Breast epithelium (tissue), 4 donors: ENCODE measurements around the gene TXLNG. TPM values are rescaled to one million over a fixed set of nuclear protein-coding genes. Genes with fewer than 3 reads are reported as not detected.
A peak's percentile ranks its signal among the peaks of the same experiment; 100 is the strongest.

ENCODE experiments used
- DNase-seq, 2 donors: peaks; one replicate each; pipeline ENCODE4 v3.0.0-alpha.2; 2019; ENCODE audit warnings: low spot score in 2 of 2
- H3K27ac ChIP-seq, 2 donors: fragments of 200-600 bp; sonication (generic) in 1 of 2; one replicate each; pipeline ENCODE4 v1.5.1; 2016 to 2019; ENCODE audit warnings: mild to moderate bottlenecking in 1 of 2
- H3K27me3 ChIP-seq, 2 donors: fragments of 200-600 bp; sonication (generic) in 1 of 2; one replicate each; pipeline versions ENCODE4 v1.5.1 to v1.6.0; 2017 to 2019; ENCODE audit warnings: control low read depth in 1 of 2, mild to moderate bottlenecking in 1 of 2
- H3K36me3 ChIP-seq: fragments of 200-600 bp; one replicate; pipeline ENCODE4 v1.5.1; 2019
- H3K4me1 ChIP-seq, 2 donors: fragments of 200-600 bp; sonication (generic); one replicate each; pipeline ENCODE4 v1.5.1; 2016 to 2019; ENCODE audit warnings: control low read depth in 1 of 2
- H3K4me3 ChIP-seq, 3 donors: fragments of 200-600 bp; sonication (generic); 1 replicate in 2 of 3; 2 replicates in 1 of 3; pipeline ENCODE4 v1.5.1; 2016 to 2019; ENCODE audit warnings: mild to moderate bottlenecking in 3 of 3, moderate library complexity in 2 of 3
- H3K9me3 ChIP-seq, 2 donors: fragments of 200-600 bp; sonication (generic) in 1 of 2; one replicate each; pipeline ENCODE4 v1.5.1; 2016 to 2019; ENCODE audit warnings: control low read depth in 1 of 2
- POLR2A ChIP-seq: fragments of 450-650 bp; IDR thresholded peaks from one replicate; pipeline ENCODE4 v1.6.1; 2016; ENCODE audit warnings: antibody characterized with exemption, mild to moderate bottlenecking, moderate library complexity
- POLR2AphosphoS5 ChIP-seq, 3 donors: sonication (generic); formaldehyde crosslinking; IDR thresholded peaks; one replicate each; pipeline ENCODE4 v1.6.1; 2017; ENCODE audit warnings: antibody characterized with exemption in 3 of 3
- intact Hi-C: fragments of 100-400 bp; cut with DNase I; formaldehyde crosslinking; loops from one replicate; pipeline ENCODE4 v1.15.1; 2023; ENCODE audit warnings: low total_unique reads
- total RNA-seq, 3 donors: library from RNA; depleted of rRNA; stranded (reverse); fragments of >200 nt; gene quantifications; one replicate each; pipeline ENCODE4 v1.1.0, GENCODE V29; 2016
- TF ChIP-seq, protein P1 (sequence below), 3 donors: fragments of 450-650 bp; IDR thresholded peaks; one replicate each; pipeline ENCODE4 v1.5.1; 2016 to 2017; ENCODE audit warnings: antibody characterized with exemption in 3 of 3, mild to moderate bottlenecking in 3 of 3, moderate library complexity in 3 of 3

Gene TXLNG
- total RNA-seq, 3 donors from 2014 or later: 23.7 to 31.5 (median 25.2) TPM

DNA sequence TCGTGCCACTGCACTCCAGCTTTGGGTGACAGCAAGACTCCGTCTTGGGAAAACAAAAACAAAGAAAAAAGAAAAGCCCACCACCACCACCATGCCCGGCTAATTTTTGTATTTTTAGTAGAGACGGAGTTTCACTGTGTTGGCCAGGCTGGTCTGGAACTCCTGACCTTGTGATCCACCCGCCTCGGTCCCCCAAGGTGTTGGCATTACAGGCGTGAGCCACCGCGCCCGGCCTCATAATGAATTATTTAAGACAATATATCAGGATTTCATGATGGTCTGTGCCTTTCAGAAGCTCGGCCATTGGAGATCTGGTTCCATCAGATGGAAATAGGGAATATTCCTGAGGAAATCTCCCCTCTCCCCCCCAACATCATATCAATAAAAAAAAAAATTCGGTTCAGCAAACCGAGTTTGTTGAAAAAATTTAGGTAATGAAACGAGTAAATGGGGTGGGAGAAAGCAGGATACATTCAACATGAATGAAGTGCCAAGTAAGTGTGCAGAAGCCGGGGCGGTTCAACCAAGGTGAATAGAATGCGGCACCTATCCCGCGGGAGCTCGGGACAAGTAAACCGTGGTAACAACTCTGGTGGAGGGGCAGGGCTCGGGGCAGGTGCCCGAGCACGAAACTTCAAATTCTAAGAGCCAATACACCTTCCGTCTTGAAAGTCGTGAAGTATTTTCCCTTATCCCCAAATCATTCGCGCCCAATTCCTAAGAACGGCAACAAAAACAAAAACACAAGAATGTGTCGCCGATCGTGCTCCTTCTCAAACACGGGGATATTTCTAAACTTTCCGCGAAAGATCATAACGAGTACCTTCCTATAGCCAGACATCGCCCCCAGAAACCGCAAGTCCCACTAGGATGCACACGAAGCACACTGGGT lies 773 bp upstream of the TXLNG start:
- peak in 1 of 2 donors; percentile 45 for DNase-seq
- intact Hi-C loops: no loop called here

DNA sequence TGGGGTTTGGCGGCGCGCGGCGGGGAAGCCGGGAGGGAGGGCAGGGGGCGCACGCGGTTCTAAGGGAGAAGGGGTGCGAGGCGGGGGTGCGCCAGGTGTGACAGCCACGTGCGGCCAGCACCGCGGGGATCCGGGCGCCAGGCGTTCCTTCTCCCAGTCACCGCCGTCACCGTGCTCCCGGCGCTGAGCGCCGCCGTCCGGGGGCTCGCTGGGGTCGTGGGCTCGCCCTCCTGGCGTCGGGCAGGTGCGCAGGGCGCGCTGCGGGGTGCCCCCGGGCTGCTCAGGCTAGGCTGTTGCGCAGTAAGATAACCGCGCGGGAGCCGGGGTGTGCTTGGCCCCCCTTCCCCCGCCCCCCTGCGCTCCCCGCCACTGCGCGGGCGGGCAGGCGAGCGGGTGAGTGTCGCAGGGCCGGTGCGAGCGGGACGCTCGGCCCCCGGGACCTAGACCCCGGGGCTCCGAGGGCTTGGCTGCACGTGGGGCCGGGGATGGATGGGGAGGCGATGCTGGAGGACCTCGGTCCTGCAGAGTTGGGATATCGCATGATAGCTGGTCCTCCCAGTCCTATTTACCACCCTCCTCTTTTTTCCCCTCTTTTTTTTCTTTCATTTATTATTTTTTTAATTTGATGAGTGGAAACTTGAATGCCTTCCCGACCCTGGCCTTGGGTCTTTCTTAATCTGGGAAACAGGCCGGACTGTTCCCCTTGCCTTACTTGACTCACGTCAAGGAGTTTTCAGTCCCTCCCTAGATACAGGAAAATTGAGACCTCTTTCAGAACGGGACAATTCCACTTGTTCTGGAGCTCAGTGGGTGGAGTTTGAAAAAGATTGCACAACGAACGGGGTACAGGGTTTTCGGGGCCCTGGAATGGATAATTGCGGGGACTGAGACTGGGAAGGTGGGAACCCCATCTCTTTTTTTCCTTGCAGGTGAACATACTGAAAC lies 797 bp downstream of the TXLNG start:
- TF ChIP-seq POLR2A: no peak
- TF ChIP-seq, protein P1, sequence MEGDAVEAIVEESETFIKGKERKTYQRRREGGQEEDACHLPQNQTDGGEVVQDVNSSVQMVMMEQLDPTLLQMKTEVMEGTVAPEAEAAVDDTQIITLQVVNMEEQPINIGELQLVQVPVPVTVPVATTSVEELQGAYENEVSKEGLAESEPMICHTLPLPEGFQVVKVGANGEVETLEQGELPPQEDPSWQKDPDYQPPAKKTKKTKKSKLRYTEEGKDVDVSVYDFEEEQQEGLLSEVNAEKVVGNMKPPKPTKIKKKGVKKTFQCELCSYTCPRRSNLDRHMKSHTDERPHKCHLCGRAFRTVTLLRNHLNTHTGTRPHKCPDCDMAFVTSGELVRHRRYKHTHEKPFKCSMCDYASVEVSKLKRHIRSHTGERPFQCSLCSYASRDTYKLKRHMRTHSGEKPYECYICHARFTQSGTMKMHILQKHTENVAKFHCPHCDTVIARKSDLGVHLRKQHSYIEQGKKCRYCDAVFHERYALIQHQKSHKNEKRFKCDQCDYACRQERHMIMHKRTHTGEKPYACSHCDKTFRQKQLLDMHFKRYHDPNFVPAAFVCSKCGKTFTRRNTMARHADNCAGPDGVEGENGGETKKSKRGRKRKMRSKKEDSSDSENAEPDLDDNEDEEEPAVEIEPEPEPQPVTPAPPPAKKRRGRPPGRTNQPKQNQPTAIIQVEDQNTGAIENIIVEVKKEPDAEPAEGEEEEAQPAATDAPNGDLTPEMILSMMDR (IDR thresholded peaks at IDR 0.05): no peak
- TF ChIP-seq POLR2AphosphoS5 (IDR thresholded peaks at IDR 0.05): no peak
- Histone ChIP-seq H3K36me3 (no peaks in the 10 kb centered on the region), H3K4me1 (no peaks in the 10 kb centered on the region), H3K9me3 (no peaks in the 10 kb centered on the region), H3K4me3 (peak overlapping the region; percentile 69 to 88 (median 80)), H3K27ac (peak overlapping the region; percentile 89 to 95), H3K27me3 (no peaks in the 10 kb centered on the region)
- intact Hi-C loops: no loop called here
- no peak for DNase-seq

More for the DNA sequence above, 773 bp upstream of the TXLNG start:
- no peaks in the 10 kb centered on the region for H3K4me1 ChIP-seq
- no peaks in the 10 kb centered on the region for H3K36me3 ChIP-seq
- peak overlapping the region; percentile 89 to 95 for H3K27ac ChIP-seq
- TF ChIP-seq, protein P1 (IDR thresholded peaks at IDR 0.05): no peak
- TF ChIP-seq POLR2A: no peak
- TF ChIP-seq POLR2AphosphoS5 (IDR thresholded peaks at IDR 0.05): no peak
- H3K4me3 ChIP-seq: peak overlapping the region; percentile 69 to 88 (median 80)
- H3K27me3 ChIP-seq: peaks cover 0 to 4% of the 10 kb centered on the region in 2 donors
- no peaks in the 10 kb centered on the region for H3K9me3 ChIP-seq

DNA sequence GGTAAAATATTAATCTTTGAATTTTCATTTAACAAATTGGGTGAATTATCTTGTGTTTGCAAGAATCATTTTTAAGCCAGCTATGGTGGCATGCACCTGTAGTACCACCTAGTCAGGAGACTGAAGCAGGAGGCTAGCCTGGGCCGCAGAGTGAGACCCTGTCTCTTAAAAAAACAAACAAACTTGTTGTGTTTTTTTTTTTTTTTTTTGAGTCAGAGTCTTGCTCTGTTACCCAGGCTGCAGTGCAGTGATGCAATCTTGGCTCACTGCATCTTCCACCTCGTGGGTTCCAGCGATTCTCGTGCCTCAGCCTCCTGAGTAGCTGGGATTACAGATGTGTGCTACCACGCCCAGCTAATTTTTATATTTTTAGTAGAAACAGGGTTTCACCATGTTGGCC lies 2.2 kb downstream of the TXLNG start:
- H3K27ac ChIP-seq: peak overlapping the region in 1 of 2 donors; percentile 5
- intact Hi-C loops: no loop called here
- no peak for DNase-seq

DNA sequence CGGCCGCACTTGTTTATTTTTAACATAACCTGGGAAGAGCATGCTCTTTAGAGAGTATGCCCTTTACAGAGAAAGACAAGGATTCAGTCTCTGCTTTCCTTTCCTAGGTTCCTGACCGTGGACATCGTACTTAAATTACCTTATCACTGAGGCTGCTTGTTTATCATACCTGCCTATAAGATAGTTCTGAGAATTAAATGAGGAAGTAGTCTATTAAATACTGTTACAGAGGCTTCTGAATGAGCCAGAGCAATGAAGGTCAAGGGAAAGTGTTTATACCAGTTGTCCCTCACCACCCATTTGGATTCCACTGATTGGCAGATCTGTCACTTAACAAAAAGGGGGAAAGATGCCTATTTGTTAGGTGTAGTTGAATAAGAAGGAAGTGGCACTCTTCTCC lies 10.0 kb downstream of the TXLNG start:
- Histone ChIP-seq H3K4me1 (no peaks in the 10 kb centered on the region), H3K27ac (no peak overlapping the region), H3K27me3 (no peaks in the 10 kb centered on the region), H3K4me3 (no peak overlapping the region), H3K36me3 (no peaks in the 10 kb centered on the region), H3K9me3 (no peaks in the 10 kb centered on the region)
- intact Hi-C loops: no loop called here
- TF ChIP-seq, protein P1 (IDR thresholded peaks at IDR 0.05): no peak
- no peak for TF ChIP-seq POLR2A
- TF ChIP-seq POLR2AphosphoS5 (IDR thresholded peaks at IDR 0.05): no peak
- DNase-seq: no peak

More for the DNA sequence above, 2.2 kb downstream of the TXLNG start:
- Histone ChIP-seq H3K9me3 (no peaks in the 10 kb centered on the region), H3K36me3 (no peaks in the 10 kb centered on the region), H3K4me1 (no peaks in the 10 kb centered on the region), H3K4me3 (no peak overlapping the region), H3K27me3 (no peaks in the 10 kb centered on the region)
- TF ChIP-seq, protein P1 (IDR thresholded peaks at IDR 0.05): no peak
- peak in 1 of 3 donors; percentile 28 for TF ChIP-seq POLR2AphosphoS5 (IDR thresholded peaks at IDR 0.05)
- no peak for TF ChIP-seq POLR2A
